Endothelial cell of umbilical vein (primary cell): Measurements from ENCODE around the gene SRD5A1. TPM values are rescaled to one million over a fixed set of nuclear protein-coding genes. Genes with fewer than 3 reads are reported as not detected.

ENCODE experiments used
- BruUV-seq: library from RNA; stranded (reverse); fragments of 400-500 nt; replicated peaks from 2 replicates; lab custom pipeline; 2021; lab: Mats Ljungman, UMichigan
- CTCF ChIA-PET: fragments of 300-600, 350-600 bp; sonication (Branson Sonifier 250); formaldehyde crosslinking; loops from one replicate; lab custom pipeline; 2021; ENCODE audit warnings: antibody characterized with exemption, inconsistent platforms; lab: Charles Lee
- POLR2A ChIA-PET: fragments of 300-600, 350-600 bp; sonication (Branson Sonifier 250); formaldehyde crosslinking; loops from one replicate; lab custom pipeline; 2021; ENCODE audit warnings: antibody characterized with exemption, inconsistent platforms; lab: Charles Lee
- DNase-seq: peaks from one replicate; pipeline ENCODE4 v3.0.0-alpha.2; 2011; ENCODE audit warnings: low read depth, low spot score
- FAIRE-seq: peaks from 2 replicates; lab custom pipeline; 2011; peaks lifted over from hg19 to GRCh38; lab: Jason Lieb, UNC
- H2AFZ ChIP-seq: 2 replicates; pipeline ENCODE4 v1.6.0; 2012; ENCODE audit warnings: low read depth, low read length, control low read depth, inconsistent platforms
- H3K27ac ChIP-seq: 2 replicates; pipeline ENCODE4 v1.5.1; 2011; ENCODE audit warnings: low read depth, mild to moderate bottlenecking, control low read depth, low read length, moderate library complexity; ENCODE audit not compliant: insufficient read depth
- H3K27me3 ChIP-seq, 2 experiments: 2 replicates each; pipeline versions ENCODE4 v1.6.0 to v1.6.1; 2011; ENCODE audit warnings: low read length in 2 of 2, mixed read lengths in 1 of 2; ENCODE audit not compliant: control insufficient read depth in 2 of 2, insufficient read depth in 2 of 2
- H3K36me3 ChIP-seq, 2 experiments: 2 replicates in 1 of 2; 3 replicates in 1 of 2; pipeline ENCODE4 v1.5.1; 2011; ENCODE audit warnings: low read length in 2 of 2, mild to moderate bottlenecking in 1 of 2, moderate library complexity in 1 of 2; ENCODE audit not compliant: control insufficient read depth in 2 of 2, insufficient read depth in 2 of 2; ENCODE audit errors: extremely low read depth in 1 of 2
- H3K4me1 ChIP-seq: 3 replicates; pipeline ENCODE4 v1.5.1; 2011; ENCODE audit warnings: mild to moderate bottlenecking, low read length; ENCODE audit not compliant: control insufficient read depth, insufficient read depth; ENCODE audit errors: extremely low read depth
- H3K4me2 ChIP-seq: 2 replicates; pipeline ENCODE4 v1.6.1; 2011; ENCODE audit warnings: low read length, control low read depth, mixed read lengths; ENCODE audit not compliant: insufficient read depth
- H3K4me3 ChIP-seq, 3 experiments: fragments of 200-600 bp in 1 of 3; sonication (generic), shearing (Covaris generic) in 1 of 3; replicated peaks in 1 of 3; 2 replicates each; pipeline ENCODE4 v1.5.1; 2011 to 2016; ENCODE audit warnings: control low read depth in 3 of 3, low read length in 3 of 3, mild to moderate bottlenecking in 2 of 3, inconsistent platforms in 1 of 3, low read depth in 1 of 3, moderate library complexity in 1 of 3; ENCODE audit not compliant: insufficient read depth in 1 of 3
- H3K79me2 ChIP-seq: 2 replicates; pipeline ENCODE4 v1.6.0; 2012; ENCODE audit warnings: low read length, inconsistent platforms; ENCODE audit not compliant: control insufficient read depth, insufficient read depth
- H3K9ac ChIP-seq: replicated peaks from 2 replicates; pipeline ENCODE3; 2011; ENCODE audit warnings: low read length, control low read depth; ENCODE audit not compliant: insufficient read depth; ENCODE audit errors: extremely low read depth
- H3K9me1 ChIP-seq: replicated peaks from 3 replicates; pipeline ENCODE4 v1.6.0; 2011; ENCODE audit warnings: mild to moderate bottlenecking, low read length; ENCODE audit not compliant: control insufficient read depth, insufficient read depth; ENCODE audit errors: extremely low read depth
- H3K9me3 ChIP-seq: replicated peaks from 2 replicates; pipeline ENCODE4 v1.5.1; 2012; ENCODE audit warnings: low read length, inconsistent platforms; ENCODE audit not compliant: control insufficient read depth, insufficient read depth
- H4K20me1 ChIP-seq: replicated peaks from 2 replicates; pipeline ENCODE3; 2011; ENCODE audit warnings: mild to moderate bottlenecking, low read length; ENCODE audit not compliant: control insufficient read depth, insufficient read depth; ENCODE audit errors: extremely low read depth
- EZH2 ChIP-seq: IDR thresholded peaks from 2 replicates; pipeline ENCODE4 v1.6.1; 2012; ENCODE audit warnings: borderline replicate concordance, low read depth, mild to moderate bottlenecking, moderate library complexity, low read length, inconsistent platforms; ENCODE audit not compliant: severe bottlenecking
- FOS ChIP-seq: IDR thresholded peaks from 2 replicates; pipeline ENCODE4 v1.6.1; 2011; ENCODE audit warnings: mild to moderate bottlenecking, low read length, moderate library complexity, borderline replicate concordance; ENCODE audit not compliant: insufficient read depth
- GATA2 ChIP-seq: IDR thresholded peaks from 2 replicates; pipeline ENCODE4 v1.7.0; 2011; ENCODE audit warnings: low read depth, mild to moderate bottlenecking, moderate library complexity, mixed read lengths, low read length; ENCODE audit not compliant: insufficient read length, insufficient read depth
- JUN ChIP-seq: IDR thresholded peaks from 2 replicates; pipeline ENCODE4 v1.6.1; 2011; ENCODE audit warnings: borderline replicate concordance, low read depth; ENCODE audit not compliant: insufficient read length, insufficient read depth
- MYC ChIP-seq: IDR thresholded peaks from one replicate; pipeline ENCODE4 v1.6.1; 2011; ENCODE audit warnings: mild to moderate bottlenecking, low read depth, low read length
- POLR2A ChIP-seq: IDR thresholded peaks from 2 replicates; pipeline ENCODE4 v1.6.1; 2012; ENCODE audit warnings: low read depth, mild to moderate bottlenecking, control low read depth, low read length
- POLR2AphosphoS5 ChIP-seq: IDR thresholded peaks from 2 replicates; pipeline ENCODE4 v1.6.1; 2012; ENCODE audit warnings: low read depth, mild to moderate bottlenecking, control low read depth, low read length, moderate library complexity; ENCODE audit not compliant: insufficient read depth
- dilution Hi-C: fragments of 300-500 bp; cut with MboI; formaldehyde crosslinking; loops from one replicate; pipeline ENCODE4 v1.15.0; 2019; ENCODE audit warnings: low sequenced_read_pairs; ENCODE audit not compliant: extremely low pct_ligation_motif_present
- intact Hi-C: fragments of 100-400 bp; cut with micrococcal nuclease; formaldehyde crosslinking; loops from one replicate; pipeline ENCODE4 v1.10.0; 2022
- polyA plus RNA-seq, 4 experiments: library from polyadenylated mRNA; depleted of rRNA in 3 of 4; stranded (reverse) in 3 of 4; unstranded in 1 of 4; fragments of >200 nt; gene quantifications; 2 replicates each; pipeline versions ENCODE4 v1.2.1 to v1.2.3, GENCODE V29; 2011 to 2012; ENCODE audit warnings: missing spikeins in 1 of 4
- total RNA-seq: library from RNA; stranded (reverse); gene quantifications from 2 replicates; pipeline ENCODE4 v1.2.3, GENCODE V29; 2021
- TF ChIP-seq, protein P1 (sequence below), 2 donors: IDR thresholded peaks; 1 replicate in 1 of 2; 2 replicates in 1 of 2; pipeline ENCODE4 v1.5.1; 2011; ENCODE audit warnings: low read length in 2 of 2, mild to moderate bottlenecking in 2 of 2, moderate library complexity in 2 of 2, control low read depth in 1 of 2, inconsistent platforms in 1 of 2, low read depth in 1 of 2; ENCODE audit not compliant: insufficient read depth in 1 of 2; ENCODE audit errors: extremely low read depth in 1 of 2
- TF ChIP-seq, protein P2 (sequence below): IDR thresholded peaks from 2 replicates; pipeline ENCODE4 v1.6.1; 2011; ENCODE audit not compliant: insufficient read depth, insufficient read length

The SRD5A1 gene
- total and polyA plus RNA-seq, 2 donors (not counting 3 experiments of a cell fraction or from before 2014, with no cell fraction given) = 11.6 to 14.8 TPM

DNA sequence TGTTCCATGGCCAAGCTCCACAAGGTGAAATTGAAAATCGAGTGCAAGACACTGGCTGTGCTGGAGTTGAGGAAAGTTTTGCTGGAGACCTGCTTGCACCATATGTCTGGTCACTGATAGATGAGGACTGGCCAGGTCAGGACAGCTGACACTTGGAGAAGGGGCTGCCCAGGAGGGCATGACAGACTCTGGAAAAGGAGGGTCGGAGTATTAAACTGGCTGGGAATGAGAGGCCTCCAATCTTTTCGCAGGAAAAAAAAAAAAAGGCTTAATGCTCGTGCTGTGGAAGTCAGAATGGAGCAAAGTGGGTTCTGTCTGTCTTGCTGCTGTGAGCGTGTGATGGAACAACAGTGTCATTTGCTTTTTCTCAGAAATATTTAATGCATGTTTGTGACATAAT lies 85.5 kb downstream of the SRD5A1 start:
- Histone ChIP-seq H3K9me3 (no peaks in the 10 kb centered on the region), H3K27ac (no peak overlapping the region), H4K20me1 (peaks cover 7% of the 10 kb centered on the region), H3K9ac (no peak overlapping the region), H3K4me1 (peaks cover 39% of the 10 kb centered on the region), H2AFZ (no peak overlapping the region), H3K9me1 (no peaks in the 10 kb centered on the region), H3K4me3 (no peak overlapping the region), H3K4me2 (no peak overlapping the region), H3K36me3 (peaks cover 0 to 2% of the 10 kb centered on the region in 2 experiments), H3K27me3 (no peaks in the 10 kb centered on the region), H3K79me2 (peaks cover 95% of the 10 kb centered on the region)
- intact Hi-C loops (no loop called here), dilution Hi-C loops (no loop called here)
- POLR2A ChIA-PET = interaction anchor here (0.7 kb wide), 1 partner anchor 13 kb away, joined by 5 read pairs; no protein-coding TSS in a partner anchor
- DNase-seq (no peak), FAIRE-seq (no peak)
- CTCF ChIA-PET = interaction anchor here (1.6 to 1.7 kb wide), 2 partner anchors 14 to 26 kb away, joined by 4 to 6 read pairs; no protein-coding TSS in a partner anchor
- BruUV-seq = no TSS peak
- no peak for TF ChIP-seq POLR2AphosphoS5
- no peak for TF ChIP-seq POLR2A
- no peak for TF ChIP-seq JUN
- TF ChIP-seq, protein P1, sequence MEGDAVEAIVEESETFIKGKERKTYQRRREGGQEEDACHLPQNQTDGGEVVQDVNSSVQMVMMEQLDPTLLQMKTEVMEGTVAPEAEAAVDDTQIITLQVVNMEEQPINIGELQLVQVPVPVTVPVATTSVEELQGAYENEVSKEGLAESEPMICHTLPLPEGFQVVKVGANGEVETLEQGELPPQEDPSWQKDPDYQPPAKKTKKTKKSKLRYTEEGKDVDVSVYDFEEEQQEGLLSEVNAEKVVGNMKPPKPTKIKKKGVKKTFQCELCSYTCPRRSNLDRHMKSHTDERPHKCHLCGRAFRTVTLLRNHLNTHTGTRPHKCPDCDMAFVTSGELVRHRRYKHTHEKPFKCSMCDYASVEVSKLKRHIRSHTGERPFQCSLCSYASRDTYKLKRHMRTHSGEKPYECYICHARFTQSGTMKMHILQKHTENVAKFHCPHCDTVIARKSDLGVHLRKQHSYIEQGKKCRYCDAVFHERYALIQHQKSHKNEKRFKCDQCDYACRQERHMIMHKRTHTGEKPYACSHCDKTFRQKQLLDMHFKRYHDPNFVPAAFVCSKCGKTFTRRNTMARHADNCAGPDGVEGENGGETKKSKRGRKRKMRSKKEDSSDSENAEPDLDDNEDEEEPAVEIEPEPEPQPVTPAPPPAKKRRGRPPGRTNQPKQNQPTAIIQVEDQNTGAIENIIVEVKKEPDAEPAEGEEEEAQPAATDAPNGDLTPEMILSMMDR (IDR thresholded peaks at IDR 0.05; ENCODE audit: extremely low read depth in 1 of 2, insufficient read depth in 1 of 2, low read depth in 1 of 2, low read length in 2 of 2) = no peak
- no peak for TF ChIP-seq MYC
- TF ChIP-seq EZH2 = no peak
- no peak for TF ChIP-seq FOS
- no peak for TF ChIP-seq GATA2
- TF ChIP-seq, protein P2, sequence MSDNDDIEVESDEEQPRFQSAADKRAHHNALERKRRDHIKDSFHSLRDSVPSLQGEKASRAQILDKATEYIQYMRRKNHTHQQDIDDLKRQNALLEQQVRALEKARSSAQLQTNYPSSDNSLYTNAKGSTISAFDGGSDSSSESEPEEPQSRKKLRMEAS = no peak
